ENCODE measurements around the gene SDCCAG8.
"Not testable (repeated sequence)": the region's sequence is repeated elsewhere in the genome, so short reads cannot be mapped to it uniquely, and the experiment has no call there.

- not testable (repeated sequence) for TF ChIP-seq CTCF, POLR2A (IDR thresholded peaks at IDR 0.05)
These were observed 43.9 kb upstream of the SDCCAG8 start for GRCh38 chr1:243211984-243212383.

Measured in body of pancreas (tissue), 4 donors.